HG02943 (cell line): Measurements from ENCODE around the gene BACE2.
"Not testable (repeated sequence)": the region's sequence is repeated elsewhere in the genome, so short reads cannot be mapped to it uniquely, and the experiment has no call there.

ENCODE experiments used
- ATAC-seq: cut with Tn5 transposase; IDR thresholded peaks from one replicate; pipeline ENCODE4 v1.9.1; 2021; ENCODE audit warnings: mild to moderate bottlenecking, low read depth, moderate library complexity; ENCODE audit not compliant: unreplicated experiment

The BACE2 gene

DNA sequence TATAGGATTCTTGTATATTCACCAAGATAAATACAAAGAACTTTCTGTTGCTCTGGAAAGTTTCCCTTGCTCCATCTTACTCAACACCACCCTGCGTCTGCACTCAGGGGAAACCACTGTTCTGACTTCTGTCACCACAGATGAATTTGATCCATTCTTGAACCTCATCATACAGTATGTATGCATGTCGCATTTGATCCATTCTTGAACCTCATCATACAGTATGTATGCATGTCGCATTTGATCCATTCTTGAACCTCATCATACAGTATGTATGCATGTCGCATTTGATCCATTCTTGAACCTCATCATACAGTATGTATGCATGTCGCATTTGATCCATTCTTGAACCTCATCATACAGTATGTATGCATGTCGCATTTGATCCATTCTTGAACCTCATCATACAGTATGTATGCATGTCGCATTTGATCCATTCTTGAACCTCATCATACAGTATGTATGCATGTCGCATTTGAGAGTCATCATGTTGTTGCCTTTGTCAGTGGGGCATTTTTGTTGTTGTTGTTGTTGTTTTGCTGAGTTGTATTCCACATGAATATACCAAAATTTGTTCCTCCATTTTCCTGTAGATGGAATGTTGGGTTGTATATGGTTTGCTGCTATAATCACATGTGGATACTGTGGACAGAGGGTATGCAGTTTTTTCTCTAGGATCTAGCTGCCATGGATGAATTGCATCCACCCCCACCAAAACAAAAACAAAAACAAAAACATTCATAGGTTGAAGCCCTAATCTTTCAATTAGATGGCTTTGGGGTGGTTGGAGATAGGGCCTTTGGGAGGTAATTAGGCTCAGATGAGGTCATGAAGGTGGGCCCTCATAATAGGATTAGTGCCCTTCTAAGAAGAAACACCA lies 145.6 kb downstream of the BACE2 start:
- ATAC-seq = not testable (repeated sequence)

- ATAC-seq = no peak
Measured at GRCh38 chr21:41315726-41316125, 147.8 kb downstream of the BACE2 start.

GRCh38 chr21:41316200-41317062 lies 148.5 kb downstream of the BACE2 start, which contains the start of gene FAM3B:
Gene FAM3B (plus strand): TSS chr21:41316801. CDS start chr21:41316880, 79 bp downstream.
- ATAC-seq = no peak

DNA sequence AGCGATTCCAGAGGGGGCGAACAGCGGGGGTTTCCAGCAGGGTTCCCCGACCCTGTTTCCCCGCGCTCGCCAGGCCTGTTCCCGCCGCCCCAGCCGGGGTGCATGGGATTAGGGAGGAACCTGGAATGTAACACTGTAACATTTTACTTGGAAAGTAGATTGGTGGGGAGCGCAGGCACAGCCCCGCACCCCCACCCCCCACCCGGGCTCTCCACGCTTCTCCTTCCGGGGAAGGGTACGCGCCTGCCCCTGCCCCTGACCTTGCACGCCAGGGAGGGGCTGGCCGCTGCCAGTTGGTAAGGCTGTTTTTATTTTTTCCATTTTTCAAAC lies 149.1 kb downstream of the BACE2 start:
- no peak for ATAC-seq

DNA sequence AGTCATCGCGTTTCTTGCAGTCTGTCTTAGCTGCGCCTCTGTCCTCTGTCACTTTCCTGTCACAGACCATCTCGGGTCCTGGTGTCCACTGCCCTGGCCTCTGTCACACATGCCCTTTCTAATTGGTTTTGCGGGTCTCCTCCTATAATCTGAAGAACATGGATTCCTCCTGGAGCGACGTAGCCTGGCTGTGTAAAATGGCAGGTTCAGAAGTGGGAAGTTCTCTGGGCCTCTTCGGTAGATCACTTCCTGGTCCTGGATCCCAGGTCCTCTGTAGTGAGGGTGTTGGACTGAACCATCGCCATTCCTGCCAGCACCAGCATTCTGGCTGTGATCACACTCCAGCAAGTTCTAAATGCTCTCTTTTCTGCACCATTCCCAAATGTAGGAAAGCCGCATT lies 149.5 kb downstream of the BACE2 start:
- no peak for ATAC-seq

GRCh38 chr21:41318218-41318617 lies 150.3 kb downstream of the BACE2 start:
- ATAC-seq = no peak

GRCh38 chr21:41319273-41319672 lies 151.3 kb downstream of the BACE2 start:
- no peak for ATAC-seq

GRCh38 chr21:41321211-41321907 lies 153.4 kb downstream of the BACE2 start:
- ATAC-seq = no peak

GRCh38 chr21:41321908-41322495 lies 154.0 kb downstream of the BACE2 start:
- ATAC-seq = no peak

GRCh38 chr21:41322496-41323382 lies 154.8 kb downstream of the BACE2 start:
- no peak for ATAC-seq

DNA sequence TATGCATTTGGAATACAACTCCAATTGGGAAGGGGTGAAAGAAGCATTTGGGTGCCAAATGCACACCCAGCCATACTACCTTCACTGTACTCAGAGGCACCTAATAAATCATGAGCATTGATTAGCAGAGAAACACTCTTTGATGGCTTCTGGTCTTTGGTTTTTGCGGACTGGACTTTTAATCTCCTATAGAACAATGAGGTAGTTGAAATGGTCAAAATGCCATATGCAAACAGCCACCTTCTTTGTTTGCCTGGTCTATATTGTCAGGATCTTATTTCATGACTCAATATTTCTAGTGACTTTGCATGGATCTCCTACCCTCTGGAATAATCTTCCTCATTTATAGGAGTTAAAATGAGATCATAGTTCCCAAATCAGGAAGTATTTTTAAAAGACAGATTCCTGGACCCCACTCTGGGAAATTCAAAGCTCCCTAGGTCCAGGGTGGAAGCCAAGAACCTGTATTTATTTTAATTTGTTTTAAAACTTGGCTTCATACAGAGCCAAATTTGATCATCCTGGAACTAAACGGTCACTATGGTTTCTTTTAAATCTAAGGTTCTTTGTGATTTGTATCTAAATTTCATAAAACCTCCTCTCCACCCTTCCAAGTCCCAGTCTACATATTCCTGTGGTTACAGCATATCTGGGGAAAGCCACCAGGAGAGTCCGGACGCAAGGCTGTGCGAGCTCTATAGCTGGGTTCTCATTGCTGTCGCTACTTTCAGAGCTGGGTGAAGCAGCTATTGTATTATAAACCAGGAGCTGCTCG lies 157.4 kb downstream of the BACE2 start:
- no peak for ATAC-seq

DNA sequence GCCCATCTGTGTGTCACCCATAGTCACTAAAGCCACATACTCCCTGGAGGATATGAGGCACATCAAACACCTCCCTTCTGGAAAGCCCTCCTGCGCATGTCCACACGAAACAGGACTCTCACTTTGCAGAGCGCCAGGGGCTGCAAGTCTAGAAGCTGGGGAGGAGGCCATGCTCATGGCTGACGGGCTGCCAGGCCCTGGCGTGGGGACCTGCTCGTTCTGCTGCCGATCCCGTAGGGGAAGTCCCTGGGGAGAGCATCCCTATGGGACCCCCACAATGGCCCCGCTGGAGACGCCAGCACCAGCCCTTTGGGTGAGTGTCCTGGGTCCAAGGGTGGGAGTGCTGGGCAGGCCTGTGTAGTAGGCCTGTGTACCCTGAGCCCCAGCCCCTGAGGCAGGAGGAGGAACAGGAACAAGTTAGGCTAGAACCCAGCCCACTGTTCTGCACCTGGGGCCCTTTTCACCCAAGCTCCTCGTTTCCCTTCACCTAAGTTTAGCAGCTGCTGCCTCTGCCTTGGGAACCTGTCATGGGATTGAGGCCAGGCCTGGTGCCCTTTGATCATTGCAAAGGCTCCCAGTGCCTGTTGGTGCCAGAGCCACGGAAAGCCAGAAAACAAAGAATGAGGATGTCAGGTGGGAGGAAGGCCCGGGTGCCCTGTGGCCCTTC lies 158.6 kb downstream of the BACE2 start:
- ATAC-seq = no peak

- no peak for ATAC-seq
Measured at GRCh38 chr21:41327753-41328152, 159.8 kb downstream of the BACE2 start.

GRCh38 chr21:41328660-41329607 lies 161.0 kb downstream of the BACE2 start:
- no peak for ATAC-seq
